ENCODE results near the gene UST.

DNA sequence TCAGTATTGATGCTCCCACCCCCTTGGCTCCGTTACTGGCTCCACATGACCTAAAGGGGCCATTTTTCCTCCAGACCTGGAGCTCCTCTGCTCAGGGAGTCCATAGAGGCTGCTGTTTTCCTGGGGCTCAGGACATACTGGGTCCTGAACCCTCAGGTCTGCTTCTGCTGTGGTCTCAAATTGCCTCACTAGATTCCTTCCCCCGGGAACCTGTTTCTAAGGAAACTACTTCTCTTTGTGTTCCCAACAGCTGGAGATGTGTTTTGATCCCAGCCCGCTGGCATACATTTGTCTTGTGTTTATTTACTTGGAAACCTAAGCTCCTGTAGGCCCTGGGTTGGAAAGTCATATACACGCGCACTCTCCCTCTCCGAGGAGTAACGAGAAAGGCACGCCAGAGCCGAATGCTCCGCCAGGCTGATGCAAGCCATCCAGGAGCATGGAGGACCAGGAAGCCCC lies 222.8 kb downstream of the UST start:
- no peak for TF ChIP-seq EP300 (conservative IDR thresholded peaks at IDR 0.05; ENCODE audit: poor library complexity, severe bottlenecking)
- TF ChIP-seq, protein P1, sequence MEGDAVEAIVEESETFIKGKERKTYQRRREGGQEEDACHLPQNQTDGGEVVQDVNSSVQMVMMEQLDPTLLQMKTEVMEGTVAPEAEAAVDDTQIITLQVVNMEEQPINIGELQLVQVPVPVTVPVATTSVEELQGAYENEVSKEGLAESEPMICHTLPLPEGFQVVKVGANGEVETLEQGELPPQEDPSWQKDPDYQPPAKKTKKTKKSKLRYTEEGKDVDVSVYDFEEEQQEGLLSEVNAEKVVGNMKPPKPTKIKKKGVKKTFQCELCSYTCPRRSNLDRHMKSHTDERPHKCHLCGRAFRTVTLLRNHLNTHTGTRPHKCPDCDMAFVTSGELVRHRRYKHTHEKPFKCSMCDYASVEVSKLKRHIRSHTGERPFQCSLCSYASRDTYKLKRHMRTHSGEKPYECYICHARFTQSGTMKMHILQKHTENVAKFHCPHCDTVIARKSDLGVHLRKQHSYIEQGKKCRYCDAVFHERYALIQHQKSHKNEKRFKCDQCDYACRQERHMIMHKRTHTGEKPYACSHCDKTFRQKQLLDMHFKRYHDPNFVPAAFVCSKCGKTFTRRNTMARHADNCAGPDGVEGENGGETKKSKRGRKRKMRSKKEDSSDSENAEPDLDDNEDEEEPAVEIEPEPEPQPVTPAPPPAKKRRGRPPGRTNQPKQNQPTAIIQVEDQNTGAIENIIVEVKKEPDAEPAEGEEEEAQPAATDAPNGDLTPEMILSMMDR (IDR thresholded peaks at IDR 0.05; ENCODE audit: poor library complexity, severe bottlenecking), result no peak
- no peak for TF ChIP-seq MXI1 (conservative IDR thresholded peaks at IDR 0.05; ENCODE audit: poor library complexity, severe bottlenecking)
